M059J (cell line): ENCODE measurements around the gene C19orf67. TPM values are rescaled to one million over a fixed set of nuclear protein-coding genes. Genes with fewer than 3 reads are reported as not detected.

ENCODE experiments used
- DNase-seq: peaks from one replicate; pipeline ENCODE4 v3.0.0-alpha.2; 2012; ENCODE audit warnings: low read depth
- total RNA-seq: library from RNA; depleted of rRNA; stranded (reverse); fragments of >200 nt; shearing (Covaris generic); gene quantifications from 2 replicates; pipeline ENCODE4 v1.2.3, GENCODE V29; 2014

The C19orf67 gene
- total RNA-seq, 1 experiment from 2014 or later, result not detected

- peak; percentile 60 for DNase-seq
Observed at GRCh38 chr19:14107581-14108461, 22.2 kb upstream of the C19orf67 start.

- no peak for DNase-seq
Observed at GRCh38 chr19:14106840-14107239, 21.3 kb upstream of the C19orf67 start.

GRCh38 chr19:14105680-14106079, 20.1 kb upstream of the C19orf67 start:
- no peak for DNase-seq

- DNase-seq, result no peak
Observed at GRCh38 chr19:14103310-14103709, 17.7 kb upstream of the C19orf67 start.

- DNase-seq, result no peak
Observed at GRCh38 chr19:14102756-14103155, 17.2 kb upstream of the C19orf67 start.

- peak; percentile 40 for DNase-seq
Observed at GRCh38 chr19:14102102-14102696, 16.6 kb upstream of the C19orf67 start.

GRCh38 chr19:14101003-14101545, 15.5 kb upstream of the C19orf67 start:
- DNase-seq, result no peak

- no peak for DNase-seq
Observed at GRCh38 chr19:14097532-14098151, 12.1 kb upstream of the C19orf67 start.

- DNase-seq, result no peak
Observed at GRCh38 chr19:14096272-14096992, 10.8 kb upstream of the C19orf67 start.

- DNase-seq, result no peak
Observed at GRCh38 chr19:14094854-14095253, 9.3 kb upstream of the C19orf67 start.

GRCh38 chr19:14093117-14093823, 7.7 kb upstream of the C19orf67 start:
- no peak for DNase-seq

- no peak for DNase-seq
Observed at GRCh38 chr19:14091813-14092462, 6.4 kb upstream of the C19orf67 start.

- DNase-seq, result peak; percentile 56
Observed at GRCh38 chr19:14091081-14091812, 5.7 kb upstream of the C19orf67 start.

- peak; percentile 79 for DNase-seq
Observed at GRCh38 chr19:14090509-14091080, 5.0 kb upstream of the C19orf67 start, which contains the start of gene SAMD1. Gene SAMD1, minus strand, starts transcription at chr19:14090751.

GRCh38 chr19:14089662-14090508, 4.3 kb upstream of the C19orf67 start:
- peak; percentile 59 for DNase-seq

GRCh38 chr19:14089412-14089661, 3.8 kb upstream of the C19orf67 start:
- no peak for DNase-seq

- no peak for DNase-seq
Observed at GRCh38 chr19:14088634-14089411, 3.2 kb upstream of the C19orf67 start.

GRCh38 chr19:14086098-14086497, 515 bp upstream of the C19orf67 start:
- DNase-seq, result no peak
